ENCODE results near the gene MAGEA9. TPM values are rescaled to one million over a fixed set of nuclear protein-coding genes. Genes with fewer than 3 reads are reported as not detected.
"Not testable (repeated sequence)": the region's sequence is repeated elsewhere in the genome, so short reads cannot be mapped to it uniquely, and the experiment has no call there.

Gene MAGEA9
- total and polyA plus RNA-seq, 8 donors, result not detected

- peaks cover 0 to 8% of the 10 kb centered on the region in 2 donors for H3K27me3 ChIP-seq
- TF ChIP-seq CTCF (IDR thresholded peaks at IDR 0.05), result no peak
- H3K9me3 ChIP-seq, result no peaks in the 10 kb centered on the region
- ATAC-seq, result peak; percentile 31
- H3K36me3 ChIP-seq, result no peaks in the 10 kb centered on the region
- no peak overlapping the region for H3K27ac ChIP-seq
- no peaks in the 10 kb centered on the region for H3K4me1 ChIP-seq
- intact Hi-C loops (cut with DNase I), result no loop called here
- peak in 2 of 4 donors; percentile 12 to 19 for DNase-seq
- H3K4me3 ChIP-seq, result no peak overlapping the region
Observed at GRCh38 chrX:149830192-149830873, 48.6 kb downstream of the MAGEA9 start.

GRCh38 chrX:149831473-149831872 is 49.7 kb downstream of the MAGEA9 start:
- TF ChIP-seq CTCF (IDR thresholded peaks at IDR 0.05), result no peak
- Histone ChIP-seq H3K4me3 (no peak overlapping the region), H3K9me3 (no peaks in the 10 kb centered on the region), H3K27ac (no peak overlapping the region), H3K4me1 (no peaks in the 10 kb centered on the region), H3K27me3 (peaks cover 0 to 8% of the 10 kb centered on the region in 2 donors), H3K36me3 (no peaks in the 10 kb centered on the region)
- DNase-seq (no peak), ATAC-seq (no peak)
- intact Hi-C loops (cut with DNase I), result no loop called here

- H3K36me3 ChIP-seq; H3K4me3 ChIP-seq; ATAC-seq; intact Hi-C loops (cut with DNase I); DNase-seq; H3K27me3 ChIP-seq; H3K4me1 ChIP-seq; H3K9me3 ChIP-seq; H3K27ac ChIP-seq: not testable (repeated sequence)
Observed at GRCh38 chrX:149836728-149837127, 55.0 kb downstream of the MAGEA9 start.

GRCh38 chrX:149837167-149837566 is 55.4 kb downstream of the MAGEA9 start:
- H3K4me3 ChIP-seq, result no peak overlapping the region
- no peaks in the 10 kb centered on the region for H3K9me3 ChIP-seq
- ATAC-seq, result no peak
- no peaks in the 10 kb centered on the region for H3K4me1 ChIP-seq
- no peak for TF ChIP-seq CTCF (IDR thresholded peaks at IDR 0.05)
- intact Hi-C loops (cut with DNase I), result no loop called here
- H3K27me3 ChIP-seq, result no peaks in the 10 kb centered on the region
- H3K36me3 ChIP-seq, result no peaks in the 10 kb centered on the region
- H3K27ac ChIP-seq, result no peak overlapping the region
- no peak for DNase-seq

Other genes starting within 250 kb of the MAGEA9 start
- gene EOLA1, start 240.9 kb upstream of the MAGEA9 start, total RNA-seq, result 10 to 100 TPM; 16.0 to 18.7 TPM
- 10 to 100 TPM; 17.6 to 25.0 (median 19.0) TPM for gene EOLA1, start 240.9 kb upstream of the MAGEA9 start, polyA plus RNA-seq (ENCODE audit: insufficient read length in 6 of 6)
- not detected for gene HSFX3, start 232.0 kb upstream of the MAGEA9 start, total RNA-seq
- gene HSFX3, start 232.0 kb upstream of the MAGEA9 start, polyA plus RNA-seq (ENCODE audit: insufficient read length in 6 of 6), result not detected
- gene MAGEA9B, start 194.5 kb upstream of the MAGEA9 start, total RNA-seq, result not detected
- gene MAGEA9B, start 194.5 kb upstream of the MAGEA9 start, polyA plus RNA-seq (ENCODE audit: insufficient read length in 6 of 6), result not detected
- under 1 TPM; 0.39 to 0.52 TPM for gene HSFX2, start 186.6 kb upstream of the MAGEA9 start, total RNA-seq
- 1 to 10 TPM in 1 of 6 donors, under 1 TPM in 5; 0.17 to 1.2 (median 0.50) TPM for gene HSFX2, start 186.6 kb upstream of the MAGEA9 start, polyA plus RNA-seq (ENCODE audit: insufficient read length in 6 of 6)
- 10 to 100 TPM; 20.0 to 20.7 TPM for gene TMEM185A, start 150.1 kb upstream of the MAGEA9 start, total RNA-seq
- gene TMEM185A, start 150.1 kb upstream of the MAGEA9 start, polyA plus RNA-seq (ENCODE audit: insufficient read length in 6 of 6), result 10 to 100 TPM; 38.4 to 41.6 (median 40.9) TPM
- gene MAGEA11, start 69.9 kb upstream of the MAGEA9 start, total RNA-seq, result not detected
- not detected for gene MAGEA11, start 69.9 kb upstream of the MAGEA9 start, polyA plus RNA-seq (ENCODE audit: insufficient read length in 6 of 6)
- 1 to 10 TPM; 1.2 TPM for gene HSFX1, start 7.9 kb upstream of the MAGEA9 start, total RNA-seq
- gene HSFX1, start 7.9 kb upstream of the MAGEA9 start, polyA plus RNA-seq (ENCODE audit: insufficient read length in 6 of 6), result 1 to 10 TPM; 1.4 to 2.7 (median 2.4) TPM
- not detected for gene MAGEA8, start 99.3 kb downstream of the MAGEA9 start, total RNA-seq
- gene MAGEA8, start 99.3 kb downstream of the MAGEA9 start, polyA plus RNA-seq (ENCODE audit: insufficient read length in 6 of 6), result under 1 TPM; 0.15 to 0.45 (median 0.31) TPM
- gene HSFX4, start 147.6 kb downstream of the MAGEA9 start, total RNA-seq, result not detected
- gene HSFX4, start 147.6 kb downstream of the MAGEA9 start, polyA plus RNA-seq (ENCODE audit: insufficient read length in 6 of 6), result under 1 TPM; 0.21 to 0.32 (median 0.29) TPM
- gene EOLA2, start 156.6 kb downstream of the MAGEA9 start, total RNA-seq, result 10 to 100 TPM; 22.6 to 33.5 TPM
- gene EOLA2, start 156.6 kb downstream of the MAGEA9 start, polyA plus RNA-seq (ENCODE audit: insufficient read length in 6 of 6), result 10 to 100 TPM; 23.8 to 31.6 (median 29.4) TPM

Measured in left lung (tissue), 10 donors.